GM18526 (cell line): ENCODE data around the gene CEACAM18.

Source experiments
- POLR2A ChIP-seq: IDR thresholded peaks from 3 replicates; pipeline ENCODE4 v1.6.1; 2011; ENCODE audit not compliant: insufficient read length; ENCODE audit errors: extremely low read depth

Gene CEACAM18

GRCh38 chr19:51539821-51540366, 61.6 kb downstream of the CEACAM18 start:
- no peak for TF ChIP-seq POLR2A
